Vagina (tissue), 2 donors: Measurements from ENCODE around the gene SPNS3.

Experiments used
- POLR2A ChIP-seq, 2 donors: fragments of 450-650 bp; IDR thresholded peaks; one replicate each; pipeline ENCODE4 v1.6.1; 2017; ENCODE audit warnings: antibody characterized with exemption in 2 of 2, mild to moderate bottlenecking in 2 of 2, moderate library complexity in 2 of 2
- POLR2AphosphoS5 ChIP-seq, 2 donors: sonication (generic); formaldehyde crosslinking; IDR thresholded peaks; one replicate each; pipeline ENCODE4 v1.9.0; 2017; ENCODE audit warnings: antibody characterized with exemption in 2 of 2, mild to moderate bottlenecking in 2 of 2, low read depth in 1 of 2; ENCODE audit not compliant: insufficient read depth in 1 of 2
- TF ChIP-seq, protein P1 (sequence below), 3 experiments: fragments of 450-650 bp in 2 of 3; fragments of 200-600 bp in 1 of 3; sonication (generic) in 1 of 3; IDR thresholded peaks; one replicate each; pipeline ENCODE4 v1.5.1; 2017 to 2019; ENCODE audit warnings: antibody characterized with exemption in 3 of 3, mild to moderate bottlenecking in 2 of 3, moderate library complexity in 2 of 3

DNA sequence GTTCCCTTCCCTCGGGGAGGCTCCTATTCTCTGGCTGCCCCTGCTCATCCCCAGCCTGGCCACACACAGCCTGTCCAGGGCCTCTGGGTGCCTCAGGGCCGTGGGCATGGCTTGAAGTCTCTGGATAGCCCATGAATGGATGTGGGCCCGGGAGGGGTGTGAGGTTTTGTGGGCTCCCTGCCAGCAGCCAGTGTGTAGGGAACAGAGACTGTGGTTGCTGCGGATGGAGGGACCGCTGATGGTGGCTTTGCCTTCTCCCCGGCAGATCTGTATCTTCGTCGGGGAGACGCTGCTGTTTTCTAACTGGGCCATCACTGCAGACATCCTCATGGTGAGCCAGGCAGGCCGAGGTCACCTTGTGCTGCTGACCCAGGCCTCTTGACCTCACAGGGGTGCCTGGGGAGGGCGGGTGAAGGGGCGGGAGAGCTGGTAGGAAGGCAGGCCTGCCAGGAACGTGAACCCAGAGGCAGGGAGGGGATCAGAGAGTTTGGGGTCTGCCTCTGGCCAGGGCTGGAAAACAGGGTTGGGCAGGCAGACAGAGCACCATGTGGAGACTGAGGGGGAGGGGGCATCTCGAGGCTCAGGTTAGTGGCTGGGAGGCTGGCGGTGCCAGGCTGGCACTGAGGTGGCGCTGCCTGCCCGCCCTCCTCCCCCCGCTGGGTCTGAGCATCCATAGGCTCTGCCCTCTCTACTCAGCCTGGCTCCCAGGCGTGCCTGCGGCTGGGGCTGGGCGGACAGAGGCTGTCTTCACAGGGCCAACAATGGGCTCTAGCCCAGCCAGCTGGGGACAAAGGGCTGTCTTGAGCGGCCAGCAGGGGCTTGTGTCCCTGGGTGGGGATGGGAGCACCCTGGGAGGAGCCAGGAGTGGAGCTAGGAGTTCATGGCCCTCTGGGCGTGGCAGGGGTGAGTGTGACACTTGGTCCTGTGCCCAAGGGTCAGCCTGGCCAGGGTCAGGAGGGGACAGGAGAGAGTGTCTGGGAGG, 100.1 kb downstream of the SPNS3 start:
- TF ChIP-seq, protein P1, sequence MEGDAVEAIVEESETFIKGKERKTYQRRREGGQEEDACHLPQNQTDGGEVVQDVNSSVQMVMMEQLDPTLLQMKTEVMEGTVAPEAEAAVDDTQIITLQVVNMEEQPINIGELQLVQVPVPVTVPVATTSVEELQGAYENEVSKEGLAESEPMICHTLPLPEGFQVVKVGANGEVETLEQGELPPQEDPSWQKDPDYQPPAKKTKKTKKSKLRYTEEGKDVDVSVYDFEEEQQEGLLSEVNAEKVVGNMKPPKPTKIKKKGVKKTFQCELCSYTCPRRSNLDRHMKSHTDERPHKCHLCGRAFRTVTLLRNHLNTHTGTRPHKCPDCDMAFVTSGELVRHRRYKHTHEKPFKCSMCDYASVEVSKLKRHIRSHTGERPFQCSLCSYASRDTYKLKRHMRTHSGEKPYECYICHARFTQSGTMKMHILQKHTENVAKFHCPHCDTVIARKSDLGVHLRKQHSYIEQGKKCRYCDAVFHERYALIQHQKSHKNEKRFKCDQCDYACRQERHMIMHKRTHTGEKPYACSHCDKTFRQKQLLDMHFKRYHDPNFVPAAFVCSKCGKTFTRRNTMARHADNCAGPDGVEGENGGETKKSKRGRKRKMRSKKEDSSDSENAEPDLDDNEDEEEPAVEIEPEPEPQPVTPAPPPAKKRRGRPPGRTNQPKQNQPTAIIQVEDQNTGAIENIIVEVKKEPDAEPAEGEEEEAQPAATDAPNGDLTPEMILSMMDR (IDR thresholded peaks at IDR 0.05): no peak
- TF ChIP-seq POLR2AphosphoS5 (IDR thresholded peaks at IDR 0.05; ENCODE audit: insufficient read depth in 1 of 2, low read depth in 1 of 2) (no peak), POLR2A (IDR thresholded peaks at IDR 0.05) (no peak)
